ENCODE data around the gene PRKAR2A. TPM values are rescaled to one million over a fixed set of nuclear protein-coding genes. Genes with fewer than 3 reads are reported as not detected.

Gene PRKAR2A
- total and polyA plus RNA-seq, 2 experiments from 2014 or later = 13.5 to 30.2 TPM

DNA sequence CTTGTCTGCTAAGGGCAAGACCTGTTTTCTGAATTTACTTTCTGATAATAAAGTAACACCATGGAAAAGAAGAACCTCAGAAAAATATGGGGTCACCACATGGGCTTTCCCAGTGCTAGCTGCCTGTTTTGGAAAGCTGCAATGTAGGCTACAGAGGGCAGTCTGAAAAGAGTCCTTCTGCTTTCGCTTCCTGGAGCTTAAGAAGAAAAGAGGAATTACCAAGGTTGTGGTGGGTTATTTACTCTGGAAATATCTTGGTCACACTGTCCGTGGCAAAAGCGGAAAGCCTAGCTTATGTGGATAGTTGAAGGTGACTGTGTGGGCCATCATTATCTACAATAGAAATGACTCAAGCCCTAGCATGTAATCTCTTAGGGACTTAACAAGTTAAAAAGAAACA is 98.9 kb downstream of the PRKAR2A start (continued):
- TF ChIP-seq CREB1 (CRISPR knock-in tag; IDR thresholded peaks at IDR 0.05; ENCODE audit: low read depth) (no peak), EZH2 (IDR thresholded peaks at IDR 0.05; ENCODE audit: low read depth, unreplicated experiment) (no peak), NANOG (IDR thresholded peaks at IDR 0.05; ENCODE audit: borderline replicate concordance) (no peak)

GRCh38 chr3:48747706-48748105 is 100.0 kb downstream of the PRKAR2A start:
- Mint-ChIP-seq H3K36me3 (ENCODE audit: low read depth) (peaks cover 7% of the 10 kb centered on the region; the same call in 2 of the 3 replicates), H3K9me3 (peaks cover 3% of the 10 kb centered on the region; the same call in 1 of the 3 replicates), H3K27me3 (ENCODE audit: insufficient read depth, low read depth, poor library complexity) (no peaks in the 10 kb centered on the region), H3K27ac (no peak overlapping the region), H3K4me1 (no peaks in the 10 kb centered on the region), H3K4me3 (no peak overlapping the region)
- H3K4me3 ChIP-seq = no peak overlapping the region
- no peaks in the 10 kb centered on the region for H4K20me1 ChIP-seq (replicated peaks; ENCODE audit: insufficient read depth)
- H3K4me1 ChIP-seq (ENCODE audit: insufficient read depth) = no peaks in the 10 kb centered on the region
- no peaks in the 10 kb centered on the region for H3K79me2 ChIP-seq (replicated peaks; ENCODE audit: insufficient read depth)
- no peak for DNase-seq (ENCODE audit: low spot score)
- H3K9me2 ChIP-seq (ENCODE audit: insufficient read depth) = no peaks in the 10 kb centered on the region
- no peak overlapping the region for H3K4me2 ChIP-seq
- H2AFZ ChIP-seq = no peak overlapping the region
- H3K36me3 ChIP-seq (ENCODE audit: insufficient read depth) = no peaks in the 10 kb centered on the region
- H3F3A ChIP-seq (replicated peaks; ENCODE audit: low read depth) = no peaks in the 10 kb centered on the region
- H3K27ac ChIP-seq (ENCODE audit: low read depth) = no peak overlapping the region
- TF ChIP-seq STAT1 (IDR thresholded peaks at IDR 0.05; ENCODE audit: unreplicated experiment) (no peak), JUNB (IDR thresholded peaks at IDR 0.05; ENCODE audit: unreplicated experiment) (no peak), ETS1 (IDR thresholded peaks at IDR 0.05) (no peak), EZH2 (IDR thresholded peaks at IDR 0.05; ENCODE audit: low read depth, unreplicated experiment) (no peak), EZH2phosphoT487 (IDR thresholded peaks at IDR 0.05; ENCODE audit: unreplicated experiment) (no peak), POLR2AphosphoS5 (IDR thresholded peaks at IDR 0.05; ENCODE audit: low read depth) (no peak), ZNF331 (CRISPR knock-in tag; IDR thresholded peaks at IDR 0.05; ENCODE audit: low read depth) (no peak), ZNF114 (CRISPR knock-in tag; IDR thresholded peaks at IDR 0.05) (no peak), NANOG (IDR thresholded peaks at IDR 0.05; ENCODE audit: borderline replicate concordance) (no peak), CREB1 (CRISPR knock-in tag; IDR thresholded peaks at IDR 0.05; ENCODE audit: low read depth) (no peak)
- TF ChIP-seq, protein P1, sequence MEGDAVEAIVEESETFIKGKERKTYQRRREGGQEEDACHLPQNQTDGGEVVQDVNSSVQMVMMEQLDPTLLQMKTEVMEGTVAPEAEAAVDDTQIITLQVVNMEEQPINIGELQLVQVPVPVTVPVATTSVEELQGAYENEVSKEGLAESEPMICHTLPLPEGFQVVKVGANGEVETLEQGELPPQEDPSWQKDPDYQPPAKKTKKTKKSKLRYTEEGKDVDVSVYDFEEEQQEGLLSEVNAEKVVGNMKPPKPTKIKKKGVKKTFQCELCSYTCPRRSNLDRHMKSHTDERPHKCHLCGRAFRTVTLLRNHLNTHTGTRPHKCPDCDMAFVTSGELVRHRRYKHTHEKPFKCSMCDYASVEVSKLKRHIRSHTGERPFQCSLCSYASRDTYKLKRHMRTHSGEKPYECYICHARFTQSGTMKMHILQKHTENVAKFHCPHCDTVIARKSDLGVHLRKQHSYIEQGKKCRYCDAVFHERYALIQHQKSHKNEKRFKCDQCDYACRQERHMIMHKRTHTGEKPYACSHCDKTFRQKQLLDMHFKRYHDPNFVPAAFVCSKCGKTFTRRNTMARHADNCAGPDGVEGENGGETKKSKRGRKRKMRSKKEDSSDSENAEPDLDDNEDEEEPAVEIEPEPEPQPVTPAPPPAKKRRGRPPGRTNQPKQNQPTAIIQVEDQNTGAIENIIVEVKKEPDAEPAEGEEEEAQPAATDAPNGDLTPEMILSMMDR (conservative IDR thresholded peaks at IDR 0.05; ENCODE audit: low read depth in 2 of 2) = no peak
- TF ChIP-seq, protein P2, sequence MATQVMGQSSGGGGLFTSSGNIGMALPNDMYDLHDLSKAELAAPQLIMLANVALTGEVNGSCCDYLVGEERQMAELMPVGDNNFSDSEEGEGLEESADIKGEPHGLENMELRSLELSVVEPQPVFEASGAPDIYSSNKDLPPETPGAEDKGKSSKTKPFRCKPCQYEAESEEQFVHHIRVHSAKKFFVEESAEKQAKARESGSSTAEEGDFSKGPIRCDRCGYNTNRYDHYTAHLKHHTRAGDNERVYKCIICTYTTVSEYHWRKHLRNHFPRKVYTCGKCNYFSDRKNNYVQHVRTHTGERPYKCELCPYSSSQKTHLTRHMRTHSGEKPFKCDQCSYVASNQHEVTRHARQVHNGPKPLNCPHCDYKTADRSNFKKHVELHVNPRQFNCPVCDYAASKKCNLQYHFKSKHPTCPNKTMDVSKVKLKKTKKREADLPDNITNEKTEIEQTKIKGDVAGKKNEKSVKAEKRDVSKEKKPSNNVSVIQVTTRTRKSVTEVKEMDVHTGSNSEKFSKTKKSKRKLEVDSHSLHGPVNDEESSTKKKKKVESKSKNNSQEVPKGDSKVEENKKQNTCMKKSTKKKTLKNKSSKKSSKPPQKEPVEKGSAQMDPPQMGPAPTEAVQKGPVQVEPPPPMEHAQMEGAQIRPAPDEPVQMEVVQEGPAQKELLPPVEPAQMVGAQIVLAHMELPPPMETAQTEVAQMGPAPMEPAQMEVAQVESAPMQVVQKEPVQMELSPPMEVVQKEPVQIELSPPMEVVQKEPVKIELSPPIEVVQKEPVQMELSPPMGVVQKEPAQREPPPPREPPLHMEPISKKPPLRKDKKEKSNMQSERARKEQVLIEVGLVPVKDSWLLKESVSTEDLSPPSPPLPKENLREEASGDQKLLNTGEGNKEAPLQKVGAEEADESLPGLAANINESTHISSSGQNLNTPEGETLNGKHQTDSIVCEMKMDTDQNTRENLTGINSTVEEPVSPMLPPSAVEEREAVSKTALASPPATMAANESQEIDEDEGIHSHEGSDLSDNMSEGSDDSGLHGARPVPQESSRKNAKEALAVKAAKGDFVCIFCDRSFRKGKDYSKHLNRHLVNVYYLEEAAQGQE (IDR thresholded peaks at IDR 0.05; ENCODE audit: unreplicated experiment) = no peak
- TF ChIP-seq, protein P3, sequence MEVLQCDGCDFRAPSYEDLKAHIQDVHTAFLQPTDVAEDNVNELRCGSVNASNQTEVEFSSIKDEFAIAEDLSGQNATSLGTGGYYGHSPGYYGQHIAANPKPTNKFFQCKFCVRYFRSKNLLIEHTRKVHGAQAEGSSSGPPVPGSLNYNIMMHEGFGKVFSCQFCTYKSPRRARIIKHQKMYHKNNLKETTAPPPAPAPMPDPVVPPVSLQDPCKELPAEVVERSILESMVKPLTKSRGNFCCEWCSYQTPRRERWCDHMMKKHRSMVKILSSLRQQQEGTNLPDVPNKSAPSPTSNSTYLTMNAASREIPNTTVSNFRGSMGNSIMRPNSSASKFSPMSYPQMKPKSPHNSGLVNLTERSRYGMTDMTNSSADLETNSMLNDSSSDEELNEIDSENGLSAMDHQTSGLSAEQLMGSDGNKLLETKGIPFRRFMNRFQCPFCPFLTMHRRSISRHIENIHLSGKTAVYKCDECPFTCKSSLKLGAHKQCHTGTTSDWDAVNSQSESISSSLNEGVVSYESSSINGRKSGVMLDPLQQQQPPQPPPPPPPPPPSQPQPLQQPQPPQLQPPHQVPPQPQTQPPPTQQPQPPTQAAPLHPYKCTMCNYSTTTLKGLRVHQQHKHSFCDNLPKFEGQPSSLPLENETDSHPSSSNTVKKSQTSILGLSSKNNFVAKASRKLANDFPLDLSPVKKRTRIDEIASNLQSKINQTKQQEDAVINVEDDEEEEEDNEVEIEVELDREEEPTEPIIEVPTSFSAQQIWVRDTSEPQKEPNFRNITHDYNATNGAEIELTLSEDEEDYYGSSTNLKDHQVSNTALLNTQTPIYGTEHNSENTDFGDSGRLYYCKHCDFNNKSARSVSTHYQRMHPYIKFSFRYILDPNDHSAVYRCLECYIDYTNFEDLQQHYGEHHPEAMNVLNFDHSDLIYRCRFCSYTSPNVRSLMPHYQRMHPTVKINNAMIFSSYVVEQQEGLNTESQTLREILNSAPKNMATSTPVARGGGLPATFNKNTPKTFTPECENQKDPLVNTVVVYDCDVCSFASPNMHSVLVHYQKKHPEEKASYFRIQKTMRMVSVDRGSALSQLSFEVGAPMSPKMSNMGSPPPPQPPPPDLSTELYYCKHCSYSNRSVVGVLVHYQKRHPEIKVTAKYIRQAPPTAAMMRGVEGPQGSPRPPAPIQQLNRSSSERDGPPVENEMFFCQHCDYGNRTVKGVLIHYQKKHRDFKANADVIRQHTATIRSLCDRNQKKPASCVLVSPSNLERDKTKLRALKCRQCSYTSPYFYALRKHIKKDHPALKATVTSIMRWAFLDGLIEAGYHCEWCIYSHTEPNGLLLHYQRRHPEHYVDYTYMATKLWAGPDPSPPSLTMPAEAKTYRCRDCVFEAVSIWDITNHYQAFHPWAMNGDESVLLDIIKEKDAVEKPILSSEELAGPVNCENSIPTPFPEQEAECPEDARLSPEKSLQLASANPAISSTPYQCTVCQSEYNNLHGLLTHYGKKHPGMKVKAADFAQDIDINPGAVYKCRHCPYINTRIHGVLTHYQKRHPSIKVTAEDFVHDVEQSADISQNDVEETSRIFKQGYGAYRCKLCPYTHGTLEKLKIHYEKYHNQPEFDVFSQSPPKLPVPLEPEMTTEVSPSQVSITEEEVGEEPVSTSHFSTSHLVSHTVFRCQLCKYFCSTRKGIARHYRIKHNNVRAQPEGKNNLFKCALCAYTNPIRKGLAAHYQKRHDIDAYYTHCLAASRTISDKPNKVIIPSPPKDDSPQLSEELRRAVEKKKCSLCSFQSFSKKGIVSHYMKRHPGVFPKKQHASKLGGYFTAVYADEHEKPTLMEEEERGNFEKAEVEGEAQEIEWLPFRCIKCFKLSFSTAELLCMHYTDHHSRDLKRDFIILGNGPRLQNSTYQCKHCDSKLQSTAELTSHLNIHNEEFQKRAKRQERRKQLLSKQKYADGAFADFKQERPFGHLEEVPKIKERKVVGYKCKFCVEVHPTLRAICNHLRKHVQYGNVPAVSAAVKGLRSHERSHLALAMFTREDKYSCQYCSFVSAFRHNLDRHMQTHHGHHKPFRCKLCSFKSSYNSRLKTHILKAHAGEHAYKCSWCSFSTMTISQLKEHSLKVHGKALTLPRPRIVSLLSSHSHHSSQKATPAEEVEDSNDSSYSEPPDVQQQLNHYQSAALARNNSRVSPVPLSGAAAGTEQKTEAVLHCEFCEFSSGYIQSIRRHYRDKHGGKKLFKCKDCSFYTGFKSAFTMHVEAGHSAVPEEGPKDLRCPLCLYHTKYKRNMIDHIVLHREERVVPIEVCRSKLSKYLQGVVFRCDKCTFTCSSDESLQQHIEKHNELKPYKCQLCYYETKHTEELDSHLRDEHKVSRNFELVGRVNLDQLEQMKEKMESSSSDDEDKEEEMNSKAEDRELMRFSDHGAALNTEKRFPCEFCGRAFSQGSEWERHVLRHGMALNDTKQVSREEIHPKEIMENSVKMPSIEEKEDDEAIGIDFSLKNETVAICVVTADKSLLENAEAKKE (CRISPR knock-in tag; IDR thresholded peaks at IDR 0.05) = no peak
- no peaks in the 10 kb centered on the region for H3K27me3 ChIP-seq (ENCODE audit: insufficient read depth)
- no peak for ATAC-seq
